Transverse colon (tissue), 4 donors: Measurements from ENCODE around the gene FGF1. TPM values are rescaled to one million over a fixed set of nuclear protein-coding genes. Genes with fewer than 3 reads are reported as not detected.

ENCODE experiments used
- DNase-seq: peaks from one replicate; pipeline ENCODE4 v3.0.0-alpha.2; 2019
- H3K27ac ChIP-seq, 4 donors: fragments of 200-600 bp; sonication (generic); 2 replicates each; pipeline ENCODE4 v1.5.1; 2016 to 2018; ENCODE audit warnings: inconsistent platforms in 4 of 4
- H3K27me3 ChIP-seq: fragments of 200-600 bp; sonication (generic); 2 replicates; pipeline ENCODE4 v1.5.1; 2017; ENCODE audit warnings: inconsistent platforms
- H3K36me3 ChIP-seq, 4 donors: fragments of 200-600 bp; sonication (generic); 2 replicates each; pipeline ENCODE4 v1.5.1; 2017 to 2019; ENCODE audit warnings: inconsistent platforms in 4 of 4
- H3K4me1 ChIP-seq, 4 donors: fragments of 200-600 bp; sonication (generic); 2 replicates each; pipeline ENCODE4 v1.5.1; 2017 to 2020; ENCODE audit warnings: inconsistent platforms in 4 of 4
- H3K4me3 ChIP-seq, 4 donors: fragments of 200-600 bp; sonication (generic); 1 replicate in 1 of 4; 2 replicates in 3 of 4; pipeline versions ENCODE4 v1.5.1 to v1.6.1; 2017 to 2019; ENCODE audit warnings: inconsistent platforms in 4 of 4
- H3K9me3 ChIP-seq, 2 donors: fragments of 200-600 bp; sonication (generic); 2 replicates each; pipeline ENCODE4 v1.5.1; 2017 to 2019; ENCODE audit warnings: inconsistent platforms in 2 of 2
- EP300 ChIP-seq: sonication (generic); formaldehyde crosslinking; IDR thresholded peaks from one replicate; pipeline ENCODE4 v1.6.1; 2017; ENCODE audit warnings: antibody characterized with exemption, low read depth
- POLR2A ChIP-seq: fragments of 450-650 bp; IDR thresholded peaks from one replicate; pipeline ENCODE4 v1.6.1; 2016; ENCODE audit warnings: antibody characterized with exemption, mild to moderate bottlenecking, moderate library complexity
- POLR2AphosphoS5 ChIP-seq, 3 donors: sonication (generic); formaldehyde crosslinking; IDR thresholded peaks; one replicate each; pipeline ENCODE4 v1.6.1; 2016; ENCODE audit warnings: antibody characterized with exemption in 3 of 3
- WGBS, 2 donors: methylation state at CpG; one replicate each; pipeline ENCODE4 v1.1.5; 2018; ENCODE audit warnings: low coverage in 1 of 2; 5-methylcytosine and 5-hydroxymethylcytosine counted together
- in situ Hi-C, 4 donors: fragments of 200-750 bp; cut with MboI; loops; one replicate each; pipeline versions ENCODE4 v1.15.0 to v1.15.1; 2017; ENCODE audit warnings: low sequenced_read_pairs in 3 of 4, low pct_ligation_motif_present in 1 of 4, low pct_unique_long_range_greater_than_20kb in 1 of 4
- intact Hi-C: fragments of 100-400 bp; cut with DNase I; formaldehyde crosslinking; loops from one replicate; pipeline ENCODE4 v1.15.1; 2023; ENCODE audit warnings: low total_unique reads
- total RNA-seq, 4 donors: library from RNA; depleted of rRNA; stranded (reverse); fragments of >200 nt; gene quantifications; one replicate each; pipeline ENCODE4 v1.1.0, GENCODE V29; 2016
- TF ChIP-seq, protein P1 (sequence below), 5 experiments: fragments of 200-600 bp in 3 of 5; fragments of 450-650 bp in 2 of 5; sonication (generic) in 3 of 5; IDR thresholded peaks; 1 replicate in 2 of 5; 2 replicates in 3 of 5; pipeline ENCODE4 v1.5.1; 2016 to 2017; ENCODE audit warnings: antibody characterized with exemption in 5 of 5, inconsistent platforms in 3 of 5, mild to moderate bottlenecking in 2 of 5, moderate library complexity in 1 of 5

The FGF1 gene
- total RNA-seq, 4 donors from 2014 or later: 0.32 to 0.41 TPM; not detected in 2

DNA sequence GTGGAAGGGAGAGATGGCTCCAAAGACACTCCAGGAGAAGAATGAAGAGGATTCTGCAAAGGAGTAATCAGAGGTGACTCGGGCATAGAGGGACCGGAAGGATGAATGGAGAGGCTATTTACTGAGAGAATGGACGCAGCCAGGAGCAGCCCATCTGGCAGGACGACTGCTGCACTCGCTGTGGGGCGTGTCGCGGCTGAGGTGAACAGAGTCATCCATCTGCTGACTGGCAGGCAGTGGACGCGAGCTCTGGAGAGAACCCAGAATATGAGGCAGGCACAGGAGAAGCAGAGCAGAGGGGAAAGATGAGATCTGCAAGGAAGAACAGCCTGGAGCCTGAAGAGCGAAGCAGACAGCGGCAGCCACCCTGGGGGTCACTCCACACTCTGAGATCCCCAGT lies 16.4 kb downstream of the FGF1 start:
- intact Hi-C loops (no loop called here), in situ Hi-C loops (no loop called here)
- TF ChIP-seq, protein P1, sequence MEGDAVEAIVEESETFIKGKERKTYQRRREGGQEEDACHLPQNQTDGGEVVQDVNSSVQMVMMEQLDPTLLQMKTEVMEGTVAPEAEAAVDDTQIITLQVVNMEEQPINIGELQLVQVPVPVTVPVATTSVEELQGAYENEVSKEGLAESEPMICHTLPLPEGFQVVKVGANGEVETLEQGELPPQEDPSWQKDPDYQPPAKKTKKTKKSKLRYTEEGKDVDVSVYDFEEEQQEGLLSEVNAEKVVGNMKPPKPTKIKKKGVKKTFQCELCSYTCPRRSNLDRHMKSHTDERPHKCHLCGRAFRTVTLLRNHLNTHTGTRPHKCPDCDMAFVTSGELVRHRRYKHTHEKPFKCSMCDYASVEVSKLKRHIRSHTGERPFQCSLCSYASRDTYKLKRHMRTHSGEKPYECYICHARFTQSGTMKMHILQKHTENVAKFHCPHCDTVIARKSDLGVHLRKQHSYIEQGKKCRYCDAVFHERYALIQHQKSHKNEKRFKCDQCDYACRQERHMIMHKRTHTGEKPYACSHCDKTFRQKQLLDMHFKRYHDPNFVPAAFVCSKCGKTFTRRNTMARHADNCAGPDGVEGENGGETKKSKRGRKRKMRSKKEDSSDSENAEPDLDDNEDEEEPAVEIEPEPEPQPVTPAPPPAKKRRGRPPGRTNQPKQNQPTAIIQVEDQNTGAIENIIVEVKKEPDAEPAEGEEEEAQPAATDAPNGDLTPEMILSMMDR (IDR thresholded peaks at IDR 0.05): no peak
- no peak for TF ChIP-seq POLR2AphosphoS5 (IDR thresholded peaks at IDR 0.05)
- no peak for TF ChIP-seq POLR2A
- TF ChIP-seq EP300: no peak
- H3K4me3 ChIP-seq: no peak overlapping the region
- peak overlapping the region in 1 of 4 donors; percentile 38 for H3K27ac ChIP-seq
- no peak for DNase-seq
- no peaks in the 10 kb centered on the region for H3K27me3 ChIP-seq
- H3K36me3 ChIP-seq: no peaks in the 10 kb centered on the region
- H3K9me3 ChIP-seq: no peaks in the 10 kb centered on the region
- WGBS, 2 donors: 75 to 76% methylated on average over 8 to 12 of the region's 12 CpGs
- H3K4me1 ChIP-seq: no peaks in the 10 kb centered on the region

DNA sequence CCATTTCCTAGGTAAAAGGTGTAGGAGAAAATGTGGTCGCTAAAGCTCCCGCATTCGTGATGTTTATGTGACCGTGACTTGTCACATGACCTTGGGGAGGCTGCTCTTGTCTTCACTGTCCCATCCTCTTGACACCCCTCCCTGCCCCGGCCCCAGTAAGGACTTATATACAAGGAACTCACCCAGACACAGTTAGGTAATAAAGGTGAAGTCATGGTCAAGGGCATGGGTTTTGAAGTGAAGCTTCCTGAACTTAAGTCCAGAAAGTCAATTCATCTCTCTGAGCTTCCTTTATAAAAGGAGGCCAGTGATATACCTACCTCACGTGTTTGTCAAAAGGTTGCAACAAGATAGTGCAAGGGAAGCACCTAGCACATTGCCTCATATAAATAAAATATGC lies 17.6 kb downstream of the FGF1 start:
- H3K27ac ChIP-seq: no peak overlapping the region
- in situ Hi-C loops: no loop called here

DNA sequence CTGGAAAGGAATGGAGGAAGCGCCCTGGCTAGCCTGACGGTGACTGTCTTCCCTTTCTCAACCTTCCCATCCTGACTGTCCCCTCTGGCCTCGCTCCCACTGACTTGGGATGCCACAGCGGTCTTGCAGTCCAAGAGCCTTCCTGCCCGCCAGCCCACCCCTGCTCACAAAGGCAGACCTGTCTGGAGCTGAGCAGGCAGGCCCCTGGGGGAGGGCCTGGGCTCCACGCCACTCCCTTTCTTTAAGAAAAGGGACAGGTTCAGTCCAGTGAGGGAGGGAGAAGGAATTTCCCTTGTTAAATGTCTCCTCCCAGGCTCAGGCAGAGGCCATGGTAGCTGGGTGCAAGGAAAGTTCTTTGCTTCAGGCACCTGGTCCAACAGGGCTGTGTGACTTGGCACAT lies 18.1 kb downstream of the FGF1 start:
- no peak for TF ChIP-seq POLR2AphosphoS5 (IDR thresholded peaks at IDR 0.05)
- TF ChIP-seq, protein P1 (IDR thresholded peaks at IDR 0.05): no peak
- TF ChIP-seq EP300: no peak
- no peak for TF ChIP-seq POLR2A
- 96% methylated on average over 6 of the region's 6 CpGs; no CpG with 5 or more reads in 1 of the 2 donors for WGBS, 2 donors
- Histone ChIP-seq H3K27me3 (no peaks in the 10 kb centered on the region), H3K9me3 (no peaks in the 10 kb centered on the region), H3K36me3 (no peaks in the 10 kb centered on the region), H3K4me1 (no peaks in the 10 kb centered on the region), H3K27ac (no peak overlapping the region), H3K4me3 (no peak overlapping the region)
- intact Hi-C loops (no loop called here), in situ Hi-C loops (no loop called here)
- DNase-seq: no peak

More for the DNA sequence above, 17.6 kb downstream of the FGF1 start:
- DNase-seq: no peak
- no peaks in the 10 kb centered on the region for H3K36me3 ChIP-seq
- no peak overlapping the region for H3K4me3 ChIP-seq
- H3K27me3 ChIP-seq: no peaks in the 10 kb centered on the region
- no peak for TF ChIP-seq EP300
- TF ChIP-seq, protein P1 (IDR thresholded peaks at IDR 0.05): no peak
- TF ChIP-seq POLR2AphosphoS5 (IDR thresholded peaks at IDR 0.05): no peak
- TF ChIP-seq POLR2A: no peak
- 77 to 93% methylated on average over 5 to 6 of the region's 6 CpGs for WGBS, 2 donors
- intact Hi-C loops: no loop called here
- H3K4me1 ChIP-seq: no peaks in the 10 kb centered on the region
- H3K9me3 ChIP-seq: no peaks in the 10 kb centered on the region

DNA sequence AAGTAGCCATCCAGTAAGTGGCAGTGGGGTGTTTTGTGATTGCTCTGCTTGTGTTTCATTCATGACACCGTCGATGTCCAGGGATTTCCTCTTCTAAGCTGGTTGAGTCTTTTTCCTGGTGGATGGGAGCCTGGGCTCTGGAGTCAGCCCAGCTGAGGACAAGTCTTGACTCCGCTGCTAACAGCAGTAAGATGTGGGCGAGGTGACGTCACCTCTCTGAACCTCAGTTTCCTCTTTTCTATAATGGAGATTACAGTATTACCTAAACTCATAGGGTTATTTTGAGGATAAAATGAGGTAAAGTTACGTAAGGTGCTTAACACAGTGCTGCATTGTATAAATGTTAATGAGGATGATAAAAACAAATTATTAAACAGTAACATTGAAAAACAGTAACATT lies 21.3 kb downstream of the FGF1 start:
- DNase-seq: no peak
- Histone ChIP-seq H3K27me3 (no peaks in the 10 kb centered on the region), H3K4me1 (no peaks in the 10 kb centered on the region), H3K9me3 (no peaks in the 10 kb centered on the region), H3K4me3 (no peak overlapping the region), H3K36me3 (no peaks in the 10 kb centered on the region), H3K27ac (no peak overlapping the region)
- intact Hi-C loops (no loop called here), in situ Hi-C loops (no loop called here)
- 85 to 91% methylated on average over 6 of the region's 6 CpGs for WGBS, 2 donors
- TF ChIP-seq POLR2A (no peak), EP300 (no peak), POLR2AphosphoS5 (IDR thresholded peaks at IDR 0.05) (no peak)
- TF ChIP-seq, protein P1 (IDR thresholded peaks at IDR 0.05): no peak
